HuH-7 (cell line): ENCODE measurements around the gene ZNF180.
"Not testable (repeated sequence)": the region's sequence is repeated elsewhere in the genome, so short reads cannot be mapped to it uniquely, and the experiment has no call there.

Source experiments
- DNase-seq: peaks from one replicate; pipeline ENCODE4 v3.0.0; 2011; ENCODE audit warnings: low spot score

Gene ZNF180

GRCh38 chr19:44499962-44500949 lies at the start of gene ZNF180:
ZNF180 (minus strand) TSS chr19:44500522; CDS start chr19:44497334, 3,188 bp downstream.
- peak; percentile 93 for DNase-seq

- no peak for DNase-seq
Observed at GRCh38 chr19:44549507-44549906, 49.2 kb upstream of the ZNF180 start.

GRCh38 chr19:44548736-44549135 lies 48.4 kb upstream of the ZNF180 start:
- no peak for DNase-seq

GRCh38 chr19:44544031-44544430 lies 43.7 kb upstream of the ZNF180 start:
- DNase-seq = no peak

- no peak for DNase-seq
Observed at GRCh38 chr19:44542671-44543070, 42.3 kb upstream of the ZNF180 start.

GRCh38 chr19:44540736-44541135 lies 40.4 kb upstream of the ZNF180 start:
- no peak for DNase-seq

- DNase-seq = no peak
Observed at GRCh38 chr19:44539991-44540390, 39.7 kb upstream of the ZNF180 start.

GRCh38 chr19:44539236-44539826 lies 39.0 kb upstream of the ZNF180 start:
- no peak for DNase-seq

- DNase-seq = not testable (repeated sequence)
Observed at GRCh38 chr19:44535361-44535760, 35.0 kb upstream of the ZNF180 start.

- no peak for DNase-seq
Observed at GRCh38 chr19:44532819-44533218, 32.5 kb upstream of the ZNF180 start.

- no peak for DNase-seq
Observed at GRCh38 chr19:44530777-44531176, 30.5 kb upstream of the ZNF180 start.

- no peak for DNase-seq
Observed at GRCh38 chr19:44529536-44529935, 29.2 kb upstream of the ZNF180 start, which contains the start of gene CEACAM20. CEACAM20 (minus strand) TSS chr19:44529675; CDS start chr19:44529509, 166 bp downstream.

GRCh38 chr19:44527554-44527953 lies 27.2 kb upstream of the ZNF180 start:
- DNase-seq = no peak

- no peak for DNase-seq
Observed at GRCh38 chr19:44525721-44526430, 25.6 kb upstream of the ZNF180 start.

GRCh38 chr19:44521370-44521769 lies 21.0 kb upstream of the ZNF180 start:
- DNase-seq = no peak

- DNase-seq = no peak
Observed at GRCh38 chr19:44517146-44517545, 16.8 kb upstream of the ZNF180 start.

- DNase-seq = no peak
Observed at GRCh38 chr19:44515907-44516306, 15.6 kb upstream of the ZNF180 start.

GRCh38 chr19:44515031-44515430 lies 14.7 kb upstream of the ZNF180 start:
- DNase-seq = no peak

GRCh38 chr19:44512326-44513298 lies 12.3 kb upstream of the ZNF180 start:
- peak; percentile 64 for DNase-seq

GRCh38 chr19:44509478-44509877 lies 9.2 kb upstream of the ZNF180 start:
- DNase-seq = no peak

- no peak for DNase-seq
Observed at GRCh38 chr19:44499559-44499958, 763 bp downstream of the ZNF180 start.
